ENCODE data around the gene ATXN1.

The ATXN1 gene

GRCh38 chr6:16754876-16755275 lies 6.4 kb downstream of the ATXN1 start:
- no peak overlapping the region for H3K27ac ChIP-seq (replicated peaks; ENCODE audit: low read length)
- no peaks in the 10 kb centered on the region for H3K79me1 ChIP-seq (ENCODE audit: low read depth, low read length)
- H3K23ac ChIP-seq (ENCODE audit: low read depth, low read length, poor library complexity): no peak overlapping the region
- H2AFZ ChIP-seq (ENCODE audit: low read length): no peak overlapping the region
- no peaks in the 10 kb centered on the region for H3K36me3 ChIP-seq (replicated peaks in 1 of 2; ENCODE audit: control insufficient read depth in 2 of 2, insufficient read depth in 2 of 2, low read length in 2 of 2)
- no peak overlapping the region for H4K8ac ChIP-seq (ENCODE audit: low read depth, low read length)
- peaks cover 9 to 21% of the 10 kb centered on the region in 2 donors for H3K4me1 ChIP-seq (ENCODE audit: control insufficient read depth in 2 of 2, insufficient read depth in 1 of 2, low read depth in 1 of 2, low read length in 2 of 2)
- no peak for DNase-seq (ENCODE audit: low spot score)
- H3K4me2 ChIP-seq (ENCODE audit: insufficient read depth, low read length, poor library complexity, severe bottlenecking): no peak overlapping the region
- no peaks in the 10 kb centered on the region for H3K9me3 ChIP-seq (replicated peaks in 1 of 2; ENCODE audit: control insufficient read depth in 2 of 2, insufficient read depth in 1 of 2, low read depth in 1 of 2, low read length in 2 of 2)
- H3K4me3 ChIP-seq (ENCODE audit: low read length in 2 of 2): no peak overlapping the region
- H3K4ac ChIP-seq (ENCODE audit: low read length): no peak overlapping the region
- H3K14ac ChIP-seq (ENCODE audit: low read length): no peak overlapping the region
- no peak overlapping the region for H3K9ac ChIP-seq (ENCODE audit: low read depth, low read length, poor library complexity)
- no peak overlapping the region for H4K91ac ChIP-seq (ENCODE audit: low read depth, low read length, poor library complexity)
- H2BK5ac ChIP-seq (ENCODE audit: low read length): no peak overlapping the region
- no peak overlapping the region for H2BK12ac ChIP-seq (ENCODE audit: low read length)
- no peak overlapping the region for H2BK120ac ChIP-seq (ENCODE audit: low read depth, low read length)
- peaks cover 0 to 3% (median 0%) of the 10 kb centered on the region in 3 experiments for H3K27me3 ChIP-seq (ENCODE audit: control insufficient read depth in 3 of 3, insufficient read depth in 3 of 3, low read depth in 1 of 3, low read length in 3 of 3)
- H3K18ac ChIP-seq (ENCODE audit: low read length): no peak overlapping the region
- H2AK5ac ChIP-seq (ENCODE audit: low read depth, low read length): no peak overlapping the region
- no peak overlapping the region for H2BK15ac ChIP-seq (ENCODE audit: low read length)

GRCh38 chr6:16754274-16754673 lies 7.0 kb downstream of the ATXN1 start:
- Histone ChIP-seq H3K23ac (ENCODE audit: low read depth, low read length, poor library complexity) (no peak overlapping the region), H3K9ac (ENCODE audit: low read depth, low read length, poor library complexity) (no peak overlapping the region), H4K91ac (ENCODE audit: low read depth, low read length, poor library complexity) (no peak overlapping the region), H3K14ac (ENCODE audit: low read length) (no peak overlapping the region), H2BK120ac (ENCODE audit: low read depth, low read length) (no peak overlapping the region), H2BK15ac (ENCODE audit: low read length) (no peak overlapping the region), H3K79me1 (ENCODE audit: low read depth, low read length) (no peaks in the 10 kb centered on the region), H2BK5ac (ENCODE audit: low read length) (no peak overlapping the region), H3K27ac (replicated peaks; ENCODE audit: low read length) (no peak overlapping the region), H3K27me3 (ENCODE audit: control insufficient read depth in 3 of 3, insufficient read depth in 3 of 3, low read depth in 1 of 3, low read length in 3 of 3) (peaks cover 0 to 3% (median 0%) of the 10 kb centered on the region in 3 experiments), H4K8ac (ENCODE audit: low read depth, low read length) (no peak overlapping the region), H3K4me2 (ENCODE audit: insufficient read depth, low read length, poor library complexity, severe bottlenecking) (no peak overlapping the region), H3K4me1 (ENCODE audit: control insufficient read depth in 2 of 2, insufficient read depth in 1 of 2, low read depth in 1 of 2, low read length in 2 of 2) (peaks cover 9 to 21% of the 10 kb centered on the region in 2 donors), H3K9me3 (replicated peaks in 1 of 2; ENCODE audit: control insufficient read depth in 2 of 2, insufficient read depth in 1 of 2, low read depth in 1 of 2, low read length in 2 of 2) (no peaks in the 10 kb centered on the region), H3K36me3 (replicated peaks in 1 of 2; ENCODE audit: control insufficient read depth in 2 of 2, insufficient read depth in 2 of 2, low read length in 2 of 2) (no peaks in the 10 kb centered on the region), H3K4me3 (ENCODE audit: low read length in 2 of 2) (no peak overlapping the region), H2AFZ (ENCODE audit: low read length) (no peak overlapping the region), H2AK5ac (ENCODE audit: low read depth, low read length) (no peak overlapping the region), H3K4ac (ENCODE audit: low read length) (no peak overlapping the region), H2BK12ac (ENCODE audit: low read length) (no peak overlapping the region), H3K18ac (ENCODE audit: low read length) (no peak overlapping the region)
- no peak for DNase-seq (ENCODE audit: low spot score)
- WGBS, 2 donors (ENCODE audit: extremely low coverage in 2 of 2, insufficient read length in 2 of 2, insufficient replicate concordance in 1 of 2): no CpG with 5 or more reads among the region's 3 CpGs

- Histone ChIP-seq H3K4me3 (ENCODE audit: low read length in 2 of 2) (no peak overlapping the region), H3K23ac (ENCODE audit: low read depth, low read length, poor library complexity) (no peak overlapping the region), H3K9me3 (replicated peaks in 1 of 2; ENCODE audit: control insufficient read depth in 2 of 2, insufficient read depth in 1 of 2, low read depth in 1 of 2, low read length in 2 of 2) (no peaks in the 10 kb centered on the region), H3K36me3 (replicated peaks in 1 of 2; ENCODE audit: control insufficient read depth in 2 of 2, insufficient read depth in 2 of 2, low read length in 2 of 2) (no peaks in the 10 kb centered on the region), H3K27ac (replicated peaks; ENCODE audit: low read length) (no peak overlapping the region), H2AFZ (ENCODE audit: low read length) (no peak overlapping the region), H3K9ac (ENCODE audit: low read depth, low read length, poor library complexity) (no peak overlapping the region), H3K18ac (ENCODE audit: low read length) (no peak overlapping the region), H4K8ac (ENCODE audit: low read depth, low read length) (no peak overlapping the region), H3K4ac (ENCODE audit: low read length) (no peak overlapping the region), H3K4me1 (ENCODE audit: control insufficient read depth in 2 of 2, insufficient read depth in 1 of 2, low read depth in 1 of 2, low read length in 2 of 2) (peaks cover 3 to 14% of the 10 kb centered on the region in 2 donors), H2BK15ac (ENCODE audit: low read length) (no peak overlapping the region), H2BK5ac (ENCODE audit: low read length) (no peak overlapping the region), H4K91ac (ENCODE audit: low read depth, low read length, poor library complexity) (no peak overlapping the region), H3K14ac (ENCODE audit: low read length) (no peak overlapping the region), H3K4me2 (ENCODE audit: insufficient read depth, low read length, poor library complexity, severe bottlenecking) (no peak overlapping the region), H3K27me3 (ENCODE audit: control insufficient read depth in 3 of 3, insufficient read depth in 3 of 3, low read depth in 1 of 3, low read length in 3 of 3) (no peaks in the 10 kb centered on the region), H2AK5ac (ENCODE audit: low read depth, low read length) (no peak overlapping the region), H2BK12ac (ENCODE audit: low read length) (no peak overlapping the region), H3K79me1 (ENCODE audit: low read depth, low read length) (no peaks in the 10 kb centered on the region), H2BK120ac (ENCODE audit: low read depth, low read length) (no peak overlapping the region)
- no peak for DNase-seq (ENCODE audit: low spot score)
- WGBS, 2 donors (ENCODE audit: extremely low coverage in 2 of 2, insufficient read length in 2 of 2, insufficient replicate concordance in 1 of 2): no CpG with 5 or more reads among the region's 4 CpGs
Observed at GRCh38 chr6:16753341-16753740, 7.9 kb downstream of the ATXN1 start.

- no peak overlapping the region for H3K14ac ChIP-seq (ENCODE audit: low read length)
- H3K9me3 ChIP-seq (replicated peaks in 1 of 2; ENCODE audit: control insufficient read depth in 2 of 2, insufficient read depth in 1 of 2, low read depth in 1 of 2, low read length in 2 of 2): no peaks in the 10 kb centered on the region
- H3K4me3 ChIP-seq (ENCODE audit: low read length in 2 of 2): no peak overlapping the region
- no peak overlapping the region for H2BK5ac ChIP-seq (ENCODE audit: low read length)
- no CpG with 5 or more reads among the region's 4 CpGs for WGBS, 2 donors (ENCODE audit: extremely low coverage in 2 of 2, insufficient read length in 2 of 2, insufficient replicate concordance in 1 of 2)
- H2BK120ac ChIP-seq (ENCODE audit: low read depth, low read length): no peak overlapping the region
- no peak overlapping the region for H3K23ac ChIP-seq (ENCODE audit: low read depth, low read length, poor library complexity)
- no peaks in the 10 kb centered on the region for H3K79me1 ChIP-seq (ENCODE audit: low read depth, low read length)
- H2AK5ac ChIP-seq (ENCODE audit: low read depth, low read length): no peak overlapping the region
- H3K4ac ChIP-seq (ENCODE audit: low read length): no peak overlapping the region
- H3K4me2 ChIP-seq (ENCODE audit: insufficient read depth, low read length, poor library complexity, severe bottlenecking): no peak overlapping the region
- H3K4me1 ChIP-seq (ENCODE audit: control insufficient read depth in 2 of 2, insufficient read depth in 1 of 2, low read depth in 1 of 2, low read length in 2 of 2): peaks cover 2 to 7% of the 10 kb centered on the region in 2 donors
- H4K8ac ChIP-seq (ENCODE audit: low read depth, low read length): no peak overlapping the region
- DNase-seq (ENCODE audit: low spot score): no peak
- H3K9ac ChIP-seq (ENCODE audit: low read depth, low read length, poor library complexity): no peak overlapping the region
- H3K18ac ChIP-seq (ENCODE audit: low read length): no peak overlapping the region
- no peaks in the 10 kb centered on the region for H3K36me3 ChIP-seq (replicated peaks in 1 of 2; ENCODE audit: control insufficient read depth in 2 of 2, insufficient read depth in 2 of 2, low read length in 2 of 2)
- no peaks in the 10 kb centered on the region for H3K27me3 ChIP-seq (ENCODE audit: control insufficient read depth in 3 of 3, insufficient read depth in 3 of 3, low read depth in 1 of 3, low read length in 3 of 3)
- no peak overlapping the region for H2BK15ac ChIP-seq (ENCODE audit: low read length)
- H4K91ac ChIP-seq (ENCODE audit: low read depth, low read length, poor library complexity): no peak overlapping the region
- H2BK12ac ChIP-seq (ENCODE audit: low read length): no peak overlapping the region
- H2AFZ ChIP-seq (ENCODE audit: low read length): no peak overlapping the region
- H3K27ac ChIP-seq (replicated peaks; ENCODE audit: low read length): no peak overlapping the region
Observed at GRCh38 chr6:16752206-16752866, 8.9 kb downstream of the ATXN1 start.
